GM18951 (cell line): Measurements from ENCODE around the gene SPIN1.

ENCODE experiments used
- POLR2A ChIP-seq: IDR thresholded peaks from 4 replicates; pipeline ENCODE4 v1.6.1; 2011; ENCODE audit warnings: mild to moderate bottlenecking; ENCODE audit not compliant: insufficient read length, insufficient read depth; ENCODE audit errors: extremely low read depth
- in situ Hi-C: fragments of 300-500 bp; cut with MboI; formaldehyde crosslinking; loops from one replicate; pipeline ENCODE4 v1.12.0; 2022; ENCODE audit warnings: low sequenced_read_pairs, mixed read lengths, inconsistent platforms; ENCODE audit not compliant: unreplicated experiment

The SPIN1 gene

DNA sequence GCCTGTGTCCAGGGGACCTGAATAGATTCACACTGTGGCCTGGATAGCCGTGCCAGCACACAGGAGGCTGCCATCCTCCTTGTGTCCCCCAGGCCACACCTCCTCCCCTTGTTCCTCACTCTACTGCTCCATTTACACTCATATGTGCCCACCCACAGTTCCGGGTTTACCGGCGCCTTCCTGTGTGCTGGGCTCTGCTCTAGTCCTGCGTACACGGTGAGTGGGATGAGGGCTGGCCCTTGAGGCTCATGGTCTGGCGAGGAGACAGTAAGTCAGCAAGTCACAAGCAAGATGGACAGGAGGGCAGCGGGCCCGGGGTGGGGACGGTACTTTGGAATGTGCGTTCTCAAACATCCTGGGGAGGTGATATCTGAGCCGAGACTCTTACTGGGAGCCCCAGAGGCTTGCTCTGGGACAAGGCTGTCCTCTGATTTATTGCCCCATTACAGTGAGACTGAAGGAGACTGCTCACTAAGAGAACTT lies 114.3 kb downstream of the SPIN1 start:
- no peak for TF ChIP-seq POLR2A
- in situ Hi-C loops: no loop called here

GRCh38 chr9:88503081-88503844 lies 115.0 kb downstream of the SPIN1 start:
- no peak for TF ChIP-seq POLR2A
- in situ Hi-C loops: no loop called here

- no peak for TF ChIP-seq POLR2A
- in situ Hi-C loops: no loop called here
Observed at GRCh38 chr9:88503845-88504764, 115.9 kb downstream of the SPIN1 start.

DNA sequence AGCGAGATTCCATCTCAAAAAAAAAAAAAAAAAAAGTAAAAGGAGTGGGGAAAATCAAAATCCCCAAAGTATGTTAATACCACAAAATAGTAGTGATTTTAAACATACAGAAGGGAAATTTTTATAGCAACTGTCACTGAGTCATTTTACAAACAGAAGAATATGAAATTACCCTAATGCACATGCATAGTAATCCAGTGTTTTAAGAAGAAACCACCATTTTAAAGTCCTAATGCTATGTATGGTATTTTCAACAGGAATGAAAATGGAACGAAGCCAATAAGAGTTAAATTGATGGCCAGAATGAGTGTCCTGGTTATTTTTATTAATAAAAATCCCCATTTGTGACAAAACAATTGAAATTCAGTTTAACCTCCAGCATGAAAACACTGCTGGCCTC lies 120.1 kb downstream of the SPIN1 start:
- in situ Hi-C loops: no loop called here
- no peak for TF ChIP-seq POLR2A

DNA sequence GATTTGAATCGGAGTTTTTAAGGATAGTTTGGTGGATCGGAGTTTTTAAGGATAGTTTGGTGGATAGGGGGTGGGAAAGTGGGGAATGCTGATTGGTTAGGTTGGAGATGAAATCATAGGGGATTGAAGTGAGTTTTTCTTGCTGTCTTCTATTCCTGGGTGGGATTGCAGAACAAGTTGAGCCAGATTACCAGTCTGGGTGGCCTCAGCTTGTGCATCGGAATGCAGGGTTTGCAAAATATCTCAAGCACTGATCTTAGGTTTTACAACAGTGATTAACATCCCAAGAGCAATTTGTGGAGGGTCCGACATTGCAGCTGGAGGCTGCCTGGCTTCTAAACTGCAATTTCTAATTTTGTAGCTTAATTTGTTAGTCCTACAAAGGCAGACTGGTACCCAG lies 123.7 kb downstream of the SPIN1 start:
- TF ChIP-seq POLR2A: no peak
- in situ Hi-C loops: no loop called here

DNA sequence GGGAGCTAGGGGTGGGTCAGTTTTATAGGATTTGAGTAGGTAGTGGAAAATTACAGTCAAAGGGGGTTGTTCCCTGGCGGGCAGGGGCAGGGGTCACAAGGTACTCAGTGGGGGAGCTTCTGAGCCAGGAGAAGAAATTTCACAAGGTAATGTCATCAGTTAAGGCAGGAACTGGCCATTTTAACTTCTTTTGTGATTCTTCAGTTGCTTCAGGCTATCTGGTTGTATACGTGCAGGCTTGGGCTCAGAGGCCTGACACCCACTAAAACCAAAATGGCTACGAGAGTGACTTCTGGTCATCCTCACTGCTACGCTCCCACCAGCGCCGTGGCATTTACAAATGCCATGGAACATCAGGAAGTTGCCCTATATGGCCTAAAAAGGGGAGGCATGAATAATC lies 126.0 kb downstream of the SPIN1 start:
- in situ Hi-C loops: no loop called here
- TF ChIP-seq POLR2A: no peak

GRCh38 chr9:88521308-88521707 lies 133.1 kb downstream of the SPIN1 start:
- in situ Hi-C loops: no loop called here
- no peak for TF ChIP-seq POLR2A

DNA sequence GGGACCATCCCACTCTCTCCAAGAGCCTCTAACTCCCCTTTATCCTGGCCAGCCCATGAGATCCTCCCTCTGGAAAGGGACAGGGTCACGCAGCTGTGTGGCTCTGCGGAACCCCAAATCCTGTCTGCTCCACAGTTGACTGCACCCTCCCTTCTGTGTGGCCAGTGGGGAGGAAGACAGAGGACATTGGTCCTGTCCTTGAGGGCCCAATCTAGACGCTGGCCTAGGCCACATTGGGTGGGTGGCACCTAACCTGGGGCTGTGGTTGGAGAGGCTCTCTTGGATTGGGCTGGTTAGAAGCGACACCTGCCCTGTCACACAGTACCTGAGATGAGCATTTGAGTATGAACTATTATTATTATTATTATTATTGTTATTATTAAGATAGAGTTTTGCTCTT lies 134.1 kb downstream of the SPIN1 start:
- TF ChIP-seq POLR2A: no peak
- in situ Hi-C loops: no loop called here

DNA sequence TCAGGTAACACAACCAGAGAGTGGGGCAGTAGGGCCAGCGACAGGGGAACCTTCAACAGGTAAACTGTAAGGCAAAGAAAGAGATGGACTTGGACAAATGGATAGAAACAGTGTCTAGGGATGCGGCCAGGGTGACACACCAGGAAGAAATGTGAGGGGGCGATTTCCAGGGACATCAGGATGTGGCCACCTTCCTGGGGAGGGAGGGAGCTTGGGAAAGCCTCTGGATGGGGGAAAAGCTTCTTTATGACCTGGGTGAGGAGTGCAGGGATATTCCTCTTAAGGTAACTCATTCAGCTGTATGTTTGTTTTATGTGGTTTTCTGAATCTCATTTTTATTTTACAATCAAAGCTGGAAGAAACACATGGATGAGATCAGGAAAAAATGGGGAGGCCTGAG lies 134.8 kb downstream of the SPIN1 start:
- in situ Hi-C loops: no loop called here
- TF ChIP-seq POLR2A: no peak

DNA sequence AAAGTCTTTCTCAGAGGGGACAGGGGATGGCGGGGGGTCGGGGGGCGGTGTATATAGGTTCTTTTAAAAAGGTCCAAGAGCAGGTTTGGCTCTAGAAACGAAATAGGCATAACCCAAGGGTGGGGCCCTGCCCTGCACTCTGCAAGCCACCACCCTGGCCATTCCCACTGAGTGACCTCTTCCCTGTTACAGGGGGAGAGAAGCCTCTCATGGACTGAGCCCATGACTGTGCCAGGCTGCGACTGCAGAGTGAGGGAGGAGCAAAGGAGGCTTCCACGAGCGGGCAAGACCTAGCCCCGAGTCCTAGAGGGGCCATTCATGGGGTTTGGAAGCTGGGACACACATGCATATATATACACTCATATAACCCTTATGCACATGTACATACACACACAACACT lies 136.7 kb downstream of the SPIN1 start:
- no peak for TF ChIP-seq POLR2A
- in situ Hi-C loops: no loop called here

DNA sequence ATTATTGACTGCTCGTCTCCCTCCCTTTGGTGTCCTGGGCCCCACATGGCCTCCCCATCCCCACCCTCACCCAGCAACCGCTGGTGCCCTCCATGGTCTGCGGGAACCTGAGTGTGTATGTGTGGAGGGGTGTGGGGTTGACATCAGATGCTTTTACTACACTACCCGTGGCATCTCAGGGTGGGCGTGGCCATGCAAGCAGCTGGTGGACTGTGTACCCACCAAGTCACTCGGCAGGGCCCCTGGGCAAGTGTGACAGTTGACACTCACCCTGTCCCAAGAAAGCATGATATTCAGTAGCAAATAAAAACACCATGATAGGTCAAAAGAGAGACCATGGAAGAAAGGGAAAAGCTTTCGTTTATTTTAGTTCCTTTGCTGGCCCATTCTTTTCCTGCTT lies 139.4 kb downstream of the SPIN1 start:
- in situ Hi-C loops: no loop called here
- no peak for TF ChIP-seq POLR2A
